CD4-positive, alpha-beta T cell treated with Interleukin-12 subunit alpha and Interleukin-12 subunit beta, for 1 hour (primary cell): ENCODE measurements around the gene MDM2.

Source experiments
- DNase-seq: peaks from one replicate; pipeline ENCODE4 v3.0.0-alpha.2; 2020

The MDM2 gene

DNA sequence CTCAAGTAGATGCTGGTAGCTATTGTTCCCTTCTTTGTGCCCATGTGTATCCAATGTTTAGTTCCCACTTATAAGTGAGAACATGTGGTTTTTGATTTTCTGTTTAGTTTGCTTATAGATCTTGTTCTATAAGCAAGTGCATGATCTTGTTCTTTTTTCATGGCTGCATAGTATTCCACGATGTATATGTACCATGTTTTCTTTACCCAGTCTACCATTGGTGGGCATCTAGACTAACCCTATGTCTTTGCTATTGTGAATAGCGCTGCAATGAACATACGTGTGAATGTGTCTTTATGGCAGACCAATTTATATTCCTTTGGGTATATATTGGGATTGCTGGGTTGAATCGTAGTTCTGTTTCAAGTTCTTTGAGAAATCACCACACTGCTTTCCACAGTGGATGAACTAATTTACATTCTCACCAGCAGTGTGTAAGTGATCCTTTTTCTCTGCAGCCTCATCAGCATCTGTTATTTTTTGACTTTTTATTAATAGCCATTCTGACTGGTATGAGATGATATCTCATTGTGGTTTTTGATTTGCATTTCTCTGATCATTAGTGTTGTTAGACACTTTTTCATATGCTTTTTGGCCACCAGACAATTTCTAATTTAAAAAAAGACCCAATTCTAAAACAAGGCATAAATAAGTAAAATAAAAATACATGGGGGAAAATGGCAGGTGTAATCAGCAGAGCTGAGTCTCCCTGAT lies 74.4 kb downstream of the MDM2 start:
- DNase-seq = no peak

- DNase-seq = no peak
Observed at GRCh38 chr12:68883151-68883550, 75.2 kb downstream of the MDM2 start.

DNA sequence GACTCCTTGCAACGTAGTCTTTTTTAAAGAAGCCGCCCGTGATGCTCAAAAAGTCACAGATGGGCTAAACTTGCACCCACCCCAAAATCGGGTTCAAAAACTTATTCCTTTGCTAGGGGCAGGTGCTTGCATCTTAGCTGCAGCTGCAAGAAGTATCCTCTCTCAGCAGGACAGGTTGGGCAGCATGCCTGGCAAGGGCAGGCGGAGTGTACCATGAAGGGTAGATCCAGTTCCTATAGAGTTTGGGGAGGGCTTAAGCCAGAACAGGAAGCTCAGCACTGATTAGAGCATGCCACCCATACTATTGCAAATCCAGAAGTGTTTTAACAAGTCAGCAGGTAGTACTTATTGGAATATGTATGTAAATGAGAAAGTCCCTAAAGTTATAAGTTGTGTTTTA lies 76.3 kb downstream of the MDM2 start:
- no peak for DNase-seq

DNA sequence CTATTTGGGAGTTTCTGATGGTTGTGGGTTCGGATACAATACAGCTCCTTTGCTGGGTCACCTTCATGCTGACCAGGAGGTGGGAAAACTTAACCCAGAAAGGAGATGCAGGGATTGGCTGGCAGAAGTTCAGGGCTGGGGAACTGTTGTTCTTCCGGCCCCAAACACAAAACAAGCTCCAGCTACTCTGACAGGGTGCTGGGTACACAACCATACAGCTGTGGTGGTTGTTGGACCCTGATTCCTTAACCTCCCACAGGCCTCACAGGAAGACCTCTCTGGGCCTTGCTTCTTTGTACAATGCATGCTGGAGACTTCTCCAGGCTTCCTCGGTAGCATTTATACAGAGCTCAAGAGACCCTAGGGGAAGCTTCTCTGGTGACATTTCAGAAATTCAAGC lies 77.4 kb downstream of the MDM2 start:
- DNase-seq = no peak

DNA sequence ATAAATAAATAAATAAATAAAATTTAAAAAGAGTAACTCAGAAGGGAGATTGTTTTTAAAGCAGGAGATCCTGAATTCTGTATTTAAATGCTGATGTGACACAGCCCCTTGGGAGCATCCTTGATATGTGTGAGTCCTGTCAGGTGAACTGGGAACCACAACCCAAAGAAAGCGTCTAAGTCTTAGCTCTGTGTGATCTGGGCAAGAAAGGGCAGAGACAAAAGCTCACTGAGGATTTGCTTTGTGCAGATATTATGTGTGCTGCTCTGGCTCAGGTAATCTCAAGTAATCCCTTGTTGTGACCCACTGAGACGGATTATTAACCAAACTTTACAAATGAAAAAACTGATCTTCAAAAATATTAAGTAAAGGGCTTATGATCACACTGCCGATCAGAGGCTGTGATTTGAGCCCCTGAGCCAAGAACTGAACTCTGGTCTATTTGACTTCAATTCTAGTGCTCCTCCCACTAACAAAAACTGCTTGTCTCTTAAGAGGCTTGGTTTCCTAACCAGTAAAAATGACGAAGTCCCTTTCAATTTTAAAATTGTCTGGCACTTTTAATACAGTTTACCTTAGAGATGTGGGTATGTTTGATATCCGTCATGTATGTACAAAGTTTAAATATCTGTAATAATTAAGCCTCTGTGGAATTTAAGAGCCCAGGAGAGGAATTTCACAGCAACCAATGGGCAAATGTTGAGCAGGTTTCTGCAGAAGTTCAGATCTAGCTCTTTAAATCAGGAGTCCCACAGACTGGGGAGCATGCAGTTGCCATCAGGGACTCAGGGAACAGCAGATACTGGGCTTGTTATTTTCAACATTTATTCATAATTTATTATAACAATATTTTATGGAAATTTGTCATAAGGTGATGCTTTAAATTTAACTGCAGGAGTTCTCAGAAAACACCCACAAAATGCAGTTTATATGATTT lies 78.9 kb downstream of the MDM2 start:
- DNase-seq = no peak

DNA sequence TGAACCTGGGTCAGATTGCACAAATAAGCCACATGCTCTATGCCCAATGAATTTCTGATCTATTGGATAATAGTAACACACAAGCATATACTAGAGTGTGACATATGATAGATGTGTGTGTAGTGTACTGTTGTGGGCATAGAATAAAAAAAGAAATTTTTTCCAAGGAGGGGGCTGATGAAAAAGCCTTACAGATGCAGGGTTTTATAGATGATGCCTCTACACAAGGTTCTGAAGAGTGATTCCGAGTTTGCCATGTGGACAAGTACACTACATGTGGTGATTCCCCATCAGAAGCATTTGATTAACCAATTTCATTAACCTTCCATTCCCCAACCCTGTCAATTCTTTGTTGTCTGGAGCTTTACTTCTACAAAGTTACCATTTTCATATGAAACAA lies 79.7 kb downstream of the MDM2 start:
- DNase-seq = no peak

GRCh38 chr12:68888243-68888642 lies 80.3 kb downstream of the MDM2 start:
- no peak for DNase-seq

DNA sequence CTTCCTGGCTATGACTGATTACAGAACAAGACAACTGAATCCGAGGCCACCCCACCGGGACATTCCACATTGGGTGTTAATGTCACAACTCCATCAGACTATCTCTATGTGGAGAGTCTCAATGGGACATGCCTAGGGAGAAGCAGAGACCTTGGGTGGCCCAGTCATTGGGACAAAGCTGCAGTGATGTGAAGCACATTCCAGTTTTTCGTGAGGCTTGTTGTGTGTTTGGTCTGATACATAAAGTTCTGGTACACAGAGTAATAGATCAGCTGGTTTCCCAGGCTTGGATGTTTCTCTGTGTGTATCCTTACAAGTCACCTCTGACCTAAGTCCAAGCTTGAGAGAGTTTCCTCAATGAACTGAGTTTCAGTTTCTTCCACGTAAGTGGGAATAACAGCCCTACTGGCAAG lies 82.7 kb downstream of the MDM2 start:
- DNase-seq = no peak

- DNase-seq = no peak
Observed at GRCh38 chr12:68891141-68891540, 83.2 kb downstream of the MDM2 start.

- no peak for DNase-seq
Observed at GRCh38 chr12:68893201-68893600, 85.2 kb downstream of the MDM2 start.

DNA sequence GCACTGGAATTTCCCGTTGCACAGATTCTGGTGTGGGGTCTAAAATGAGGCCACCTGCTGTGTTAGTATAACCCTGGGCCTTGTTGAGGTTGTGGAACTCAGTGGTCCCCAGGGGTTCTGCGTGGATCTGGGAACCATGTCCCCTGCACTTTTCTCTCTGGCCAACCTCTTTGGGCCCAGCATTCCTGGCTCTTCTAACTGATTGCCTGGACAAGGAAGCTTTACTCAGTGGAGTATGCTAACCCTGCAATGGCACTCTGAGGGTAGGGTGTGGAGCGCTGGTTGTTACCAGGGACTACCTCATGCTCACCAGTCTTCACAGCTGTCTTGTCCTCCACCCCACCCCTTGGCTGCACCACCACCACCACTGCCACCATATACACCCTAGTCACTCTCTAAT lies 85.8 kb downstream of the MDM2 start:
- no peak for DNase-seq

DNA sequence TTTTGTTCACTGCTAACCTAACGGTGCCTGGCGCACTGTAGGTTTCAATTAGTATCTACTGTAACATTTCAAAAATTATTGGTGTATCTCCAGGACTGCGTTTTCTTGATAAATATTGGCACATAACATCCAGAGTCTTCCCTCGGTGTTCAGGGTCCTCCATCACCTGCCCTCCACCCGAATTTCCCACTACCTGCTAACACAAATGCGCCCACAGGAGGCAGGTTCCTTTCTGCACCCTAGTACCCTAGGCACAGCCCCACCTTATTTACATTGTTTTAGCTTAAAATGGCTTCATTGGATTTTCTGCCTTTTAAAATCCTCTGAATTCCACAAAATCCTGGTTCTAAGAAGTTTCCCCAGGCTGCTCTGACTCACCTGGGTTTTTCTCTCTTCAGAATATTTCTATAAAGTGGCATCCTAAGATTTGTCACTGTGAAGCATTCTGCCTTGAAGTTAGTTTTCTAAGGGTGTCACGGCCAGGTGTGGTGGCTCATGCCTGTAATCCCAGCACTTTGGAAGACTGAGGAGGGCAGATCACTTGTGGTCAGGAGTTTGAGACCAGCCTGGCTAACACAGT lies 86.4 kb downstream of the MDM2 start:
- DNase-seq = no peak

DNA sequence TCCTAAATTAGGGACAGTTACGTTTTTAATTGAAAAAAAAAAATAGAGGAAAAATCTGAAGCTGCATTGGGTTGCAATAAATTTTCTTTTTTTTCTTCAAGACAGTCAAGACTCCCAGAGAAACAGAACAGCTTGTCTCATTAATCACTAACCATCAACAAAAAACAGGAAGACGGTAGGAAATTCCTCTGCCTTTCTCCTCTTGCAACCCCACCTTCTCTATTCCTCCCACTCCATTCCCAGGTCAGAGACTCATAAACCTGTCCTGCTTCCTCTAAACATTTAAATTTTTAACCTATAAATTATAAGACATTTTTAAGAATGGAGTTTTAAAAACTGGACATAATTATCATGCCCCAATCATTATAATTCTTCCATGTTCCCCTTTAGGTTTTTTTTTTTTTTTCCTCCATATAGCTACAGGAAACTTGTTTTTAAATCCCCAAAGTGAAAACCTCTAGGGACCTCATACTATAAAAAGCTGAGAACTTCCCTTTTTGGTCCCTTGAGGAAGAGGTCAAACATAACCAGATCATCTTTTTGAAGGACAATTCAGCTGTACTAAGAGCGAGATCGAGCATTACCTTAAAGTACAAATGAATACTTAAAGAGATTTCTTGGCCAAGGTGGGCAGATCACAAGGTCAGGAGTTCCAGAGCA lies 89.0 kb downstream of the MDM2 start:
- DNase-seq = no peak

DNA sequence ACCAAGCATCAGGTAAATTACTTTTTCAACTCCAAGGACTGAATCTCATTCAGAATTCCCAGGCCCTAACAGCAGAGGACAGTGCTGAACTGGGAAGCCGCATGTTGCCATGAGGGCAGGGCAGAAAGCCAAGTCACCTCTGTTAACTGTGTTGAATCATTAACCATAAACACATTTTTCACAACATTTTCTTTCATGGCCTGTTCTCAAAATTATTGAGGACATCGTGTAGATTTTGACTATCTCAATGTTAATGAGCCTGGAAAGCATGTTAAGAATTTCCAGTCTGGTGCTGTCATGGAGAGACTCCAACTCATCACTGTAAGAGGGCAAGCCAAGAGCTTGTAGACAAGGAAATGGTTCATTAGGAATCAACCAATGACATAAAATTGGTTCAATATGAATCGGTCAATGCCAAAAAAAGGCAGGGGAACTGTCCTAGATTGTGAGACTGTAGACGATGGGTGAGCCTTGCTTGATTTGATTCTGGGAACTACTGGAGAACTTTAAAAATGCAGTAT lies 91.3 kb downstream of the MDM2 start:
- DNase-seq = no peak

GRCh38 chr12:68900241-68900640 lies 92.3 kb downstream of the MDM2 start:
- DNase-seq = no peak
